ENCODE data around the gene LYVE1.
"Not testable (repeated sequence)": the region's sequence is repeated elsewhere in the genome, so short reads cannot be mapped to it uniquely, and the experiment has no call there.

The LYVE1 gene

GRCh38 chr11:10568486-10568941 lies at the start of gene LYVE1:
LYVE1 (minus strand) TSS chr11:10568665; CDS start chr11:10568532, 133 bp downstream.
- DNase-seq (ENCODE audit: low read depth in 2 of 2), result no peak

GRCh38 chr11:10617551-10617950 lies 49.1 kb upstream of the LYVE1 start:
- no peak for DNase-seq (ENCODE audit: low read depth in 2 of 2)

GRCh38 chr11:10611979-10612862 lies 43.8 kb upstream of the LYVE1 start:
- no peak for DNase-seq (ENCODE audit: low read depth in 2 of 2)

GRCh38 chr11:10609636-10610035 lies 41.2 kb upstream of the LYVE1 start:
- DNase-seq (ENCODE audit: low read depth in 2 of 2), result no peak

DNA sequence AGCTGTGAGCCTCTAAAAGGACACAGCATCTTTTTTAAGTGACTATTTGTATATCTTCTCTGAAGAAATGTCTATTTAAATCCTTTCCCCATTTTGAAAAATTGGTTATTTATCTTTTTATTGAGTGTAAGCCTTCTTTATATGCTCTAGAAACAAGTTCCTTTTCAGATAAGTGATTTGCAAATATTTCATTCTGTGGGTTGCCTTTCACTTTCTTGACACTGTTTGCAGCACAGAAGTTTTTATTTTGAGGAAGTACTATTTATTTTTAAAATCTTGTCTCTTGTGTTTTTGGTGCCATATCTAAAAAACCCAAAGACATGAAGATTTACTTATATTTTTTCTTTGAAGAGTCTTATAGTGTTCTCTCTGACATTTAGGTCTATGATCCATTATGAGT lies 40.1 kb upstream of the LYVE1 start:
- no peak for DNase-seq (ENCODE audit: low read depth in 2 of 2)

GRCh38 chr11:10607462-10608132 lies 39.1 kb upstream of the LYVE1 start:
- DNase-seq (ENCODE audit: low read depth in 2 of 2), result no peak

DNA sequence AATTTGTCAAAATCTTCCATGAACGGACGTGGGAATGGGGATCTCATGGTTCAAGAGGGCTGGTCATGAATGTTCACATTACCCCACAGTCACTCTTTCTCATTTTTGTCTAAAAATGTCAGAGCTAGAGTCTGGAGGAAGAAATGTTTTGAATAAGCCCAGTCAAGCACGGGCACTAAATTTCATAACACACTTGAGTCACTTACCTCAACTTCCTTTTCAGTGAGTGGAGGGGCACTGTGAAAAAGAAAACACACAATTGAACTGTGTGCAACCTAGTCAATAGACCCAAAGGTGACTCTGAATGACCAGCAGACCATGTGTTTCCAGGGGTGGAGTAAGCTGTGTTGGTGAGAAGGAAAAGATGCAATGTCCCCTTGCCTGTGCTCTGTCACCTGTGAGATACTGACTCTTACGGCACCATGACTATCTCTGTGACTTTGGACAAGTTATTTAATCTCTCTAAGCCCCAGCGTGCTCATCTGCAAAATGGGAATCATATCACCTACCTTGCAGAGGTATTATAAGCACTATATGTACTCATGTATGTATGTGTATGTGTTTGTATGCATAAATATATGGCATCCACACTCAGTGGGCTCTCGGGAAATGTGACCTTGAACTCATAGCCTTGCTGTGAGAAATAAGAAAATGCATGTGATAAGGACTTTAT lies 38.2 kb upstream of the LYVE1 start:
- no peak for DNase-seq (ENCODE audit: low read depth in 2 of 2)

DNA sequence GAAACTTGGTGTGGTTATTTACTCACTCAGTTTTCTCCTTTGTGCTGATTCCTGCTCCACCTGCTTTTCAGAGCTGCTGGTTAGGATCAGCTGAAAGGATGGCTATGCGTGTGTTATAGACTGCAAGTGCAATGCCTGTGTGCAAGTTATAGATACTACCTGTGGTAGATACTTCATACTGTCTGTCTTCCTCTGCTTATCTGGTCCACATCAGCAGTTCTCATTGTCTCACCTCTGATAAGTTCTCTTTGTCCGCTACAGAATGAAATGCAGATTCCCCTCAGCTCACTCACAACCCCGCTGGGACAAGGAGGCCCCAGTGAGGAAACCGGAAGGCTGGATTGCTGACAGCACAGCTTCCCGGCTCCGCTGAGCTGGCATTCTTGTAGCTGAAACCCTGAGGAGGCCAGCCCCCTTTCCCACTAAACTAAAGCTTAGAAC lies 37.5 kb upstream of the LYVE1 start:
- DNase-seq (ENCODE audit: low read depth in 2 of 2), result no peak

GRCh38 chr11:10604798-10605197 lies 36.3 kb upstream of the LYVE1 start:
- no peak for DNase-seq (ENCODE audit: low read depth in 2 of 2)

- DNase-seq (ENCODE audit: low read depth in 2 of 2), result no peak
Measured at GRCh38 chr11:10604340-10604748, 35.9 kb upstream of the LYVE1 start.

DNA sequence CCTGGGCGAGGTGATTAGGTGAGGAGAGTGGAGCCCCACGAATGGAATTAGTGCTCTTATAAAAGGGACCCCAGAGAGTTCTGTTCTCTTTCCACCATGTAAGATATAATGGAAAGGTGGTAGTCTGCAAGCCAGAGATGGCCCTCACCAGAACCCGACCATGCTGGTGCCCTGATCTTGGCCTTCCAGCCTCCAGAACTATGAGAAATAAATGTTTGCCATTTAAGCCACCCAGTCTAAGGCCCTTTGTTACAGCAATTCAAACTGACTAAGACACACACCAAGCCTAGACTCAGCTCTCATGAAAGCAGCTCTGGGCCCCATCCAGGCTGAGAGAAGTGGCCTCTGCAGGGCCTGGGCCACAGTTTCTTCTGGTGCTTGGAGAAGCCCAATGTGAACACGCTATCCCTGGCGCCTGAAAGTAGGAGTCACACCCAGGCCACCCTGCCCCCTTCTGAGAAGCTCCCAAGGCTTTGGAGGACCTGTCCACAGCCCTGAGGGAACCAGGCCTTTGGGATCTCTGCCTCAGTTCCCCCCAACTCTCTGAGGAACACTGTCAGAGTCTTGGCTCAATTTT lies 35.3 kb upstream of the LYVE1 start:
- DNase-seq (ENCODE audit: low read depth in 2 of 2), result no peak

DNA sequence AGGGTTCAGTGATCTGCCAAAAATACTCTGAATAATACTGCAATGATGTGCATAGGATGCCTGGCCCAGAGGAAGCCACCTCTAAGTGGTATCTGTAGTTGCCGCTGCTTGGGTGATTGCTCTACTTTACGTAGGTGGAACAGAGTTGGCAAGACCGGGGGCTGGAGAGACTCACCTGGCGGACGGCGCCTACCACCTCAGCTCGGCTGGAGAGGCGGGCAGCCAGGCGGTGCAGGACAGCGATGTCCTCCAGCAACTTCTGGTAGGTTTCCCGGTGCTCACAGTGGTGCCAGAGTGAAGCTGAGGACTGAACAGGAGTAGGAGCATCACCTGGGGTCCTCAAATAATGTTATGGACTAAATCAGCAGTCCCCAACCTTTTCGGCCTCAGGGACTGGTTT lies 34.5 kb upstream of the LYVE1 start:
- no peak for DNase-seq (ENCODE audit: low read depth in 2 of 2)

DNA sequence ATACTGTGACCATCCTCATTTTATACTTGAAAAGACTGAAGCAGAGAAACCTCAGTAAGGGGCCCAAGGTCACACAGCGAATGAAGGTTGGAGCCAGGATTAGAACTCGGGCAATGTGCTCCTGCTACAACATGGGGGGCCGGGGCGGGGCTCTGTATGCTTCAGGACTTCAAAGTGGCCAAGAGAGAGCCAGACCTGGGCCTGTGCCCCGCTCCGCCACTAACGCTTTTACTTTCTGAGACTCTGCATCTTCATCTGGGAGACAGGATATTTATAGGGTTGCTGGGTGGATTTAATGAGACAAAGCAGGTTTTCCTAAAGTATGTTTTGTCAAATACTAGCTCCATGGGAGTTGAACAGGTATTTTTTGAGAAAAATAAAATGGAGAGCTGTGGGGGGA lies 33.9 kb upstream of the LYVE1 start:
- no peak for DNase-seq (ENCODE audit: low read depth in 2 of 2)

DNA sequence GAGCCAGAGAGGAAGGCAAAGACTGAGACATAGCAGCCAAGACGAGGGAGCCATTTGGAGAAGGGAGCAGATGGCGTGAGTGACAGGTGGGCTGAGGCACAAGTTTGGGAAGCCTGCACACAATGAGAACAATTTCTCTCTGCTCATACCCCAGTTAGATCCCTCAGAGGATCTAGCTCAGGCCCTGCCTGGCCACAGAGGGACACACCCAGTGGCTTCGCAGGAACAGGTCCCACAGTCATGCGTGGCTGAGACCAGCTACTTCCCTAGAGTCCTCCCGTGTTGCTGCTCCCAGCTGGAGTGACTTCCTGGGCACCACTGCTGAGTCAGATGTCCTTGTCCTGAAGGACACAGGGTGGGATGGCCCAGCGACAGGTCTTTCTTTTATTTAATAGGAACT lies 33.4 kb upstream of the LYVE1 start:
- DNase-seq (ENCODE audit: low read depth in 2 of 2), result no peak

DNA sequence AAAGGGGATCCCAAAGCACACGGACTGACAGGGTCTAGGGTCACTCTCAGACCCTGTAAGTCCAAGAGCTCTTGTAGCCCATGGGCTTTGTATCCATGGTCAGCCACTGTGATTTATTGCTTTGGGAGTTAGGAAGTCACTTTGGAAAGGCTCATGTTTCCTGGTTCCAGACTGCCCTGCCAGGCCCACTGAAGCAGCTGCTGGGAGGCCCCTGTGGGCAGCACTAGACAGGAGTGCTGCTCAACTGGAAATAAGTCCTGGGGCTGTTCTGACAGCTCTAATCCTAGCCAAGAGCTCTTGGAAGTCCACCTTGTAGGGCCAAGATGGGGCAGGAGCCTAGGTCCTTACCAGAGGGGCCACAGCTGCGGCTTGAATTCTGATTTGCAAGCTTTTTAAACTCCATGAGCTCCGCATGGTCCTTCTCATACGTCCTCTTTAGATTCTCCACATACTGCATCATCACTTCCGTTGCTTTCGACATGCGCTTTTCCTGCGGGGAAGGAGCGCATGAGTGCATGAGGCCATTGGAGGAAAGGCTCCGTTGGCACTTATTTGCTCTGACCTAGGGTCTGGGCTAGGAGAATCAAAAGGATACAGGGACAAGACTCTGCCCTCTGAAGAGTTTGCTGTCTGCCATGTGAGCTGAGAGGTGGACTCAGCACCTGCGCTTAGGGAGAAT lies 32.2 kb upstream of the LYVE1 start:
- no peak for DNase-seq (ENCODE audit: low read depth in 2 of 2)

GRCh38 chr11:10599388-10600175 lies 31.1 kb upstream of the LYVE1 start:
- no peak for DNase-seq (ENCODE audit: low read depth in 2 of 2)

- no peak for DNase-seq (ENCODE audit: low read depth in 2 of 2)
Measured at GRCh38 chr11:10598816-10599215, 30.4 kb upstream of the LYVE1 start.

GRCh38 chr11:10597877-10598351 lies 29.4 kb upstream of the LYVE1 start:
- DNase-seq (ENCODE audit: low read depth in 2 of 2), result no peak

GRCh38 chr11:10595840-10596239 lies 27.4 kb upstream of the LYVE1 start:
- DNase-seq (ENCODE audit: low read depth in 2 of 2), result not testable (repeated sequence)

DNA sequence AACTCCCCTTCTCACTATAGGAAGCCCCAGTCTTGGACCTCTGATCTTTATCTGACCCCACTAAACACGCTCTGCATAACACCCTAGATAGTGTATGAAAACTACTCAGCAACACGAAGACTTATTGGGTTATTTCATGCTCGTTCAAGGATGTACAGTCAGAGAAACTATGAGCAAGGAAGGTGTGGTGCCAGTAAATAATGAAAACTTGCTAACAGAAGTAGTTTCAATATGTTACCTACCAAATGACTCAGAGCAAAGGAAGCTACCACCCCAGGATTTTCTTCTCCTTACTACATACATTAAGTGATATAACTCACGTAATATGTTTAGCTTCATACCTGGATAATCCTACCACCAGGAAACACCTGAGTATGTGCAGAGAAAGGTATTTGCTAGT lies 25.9 kb upstream of the LYVE1 start:
- DNase-seq (ENCODE audit: low read depth in 2 of 2), result no peak

- DNase-seq (ENCODE audit: low read depth in 2 of 2), result no peak
Measured at GRCh38 chr11:10592331-10592730, 23.9 kb upstream of the LYVE1 start.

Data from activated CD8-positive, alpha-beta memory T cell treated with anti-CD3 and anti-CD28 coated beads for 4 hours (primary cell).